Measurements from ENCODE around the gene DEFB131B.
"Not testable (repeated sequence)": the region's sequence is repeated elsewhere in the genome, so short reads cannot be mapped to it uniquely, and the experiment has no call there.

Gene DEFB131B

GRCh38 chr11:71878059-71878458 lies at the start of gene DEFB131B:
Gene DEFB131B (plus strand): TSS chr11:71878453. CDS start chr11:71878453, 0 bp downstream.
- not testable (repeated sequence) for DNase-seq (ENCODE audit: extremely low spot score, insufficient read length, low read depth); FAIRE-seq

GRCh38 chr11:71829247-71829646 lies 49.0 kb upstream of the DEFB131B start:
- DNase-seq (ENCODE audit: extremely low spot score, insufficient read length, low read depth); FAIRE-seq: not testable (repeated sequence)

GRCh38 chr11:71829686-71830085 lies 48.6 kb upstream of the DEFB131B start:
- not testable (repeated sequence) for FAIRE-seq; DNase-seq (ENCODE audit: extremely low spot score, insufficient read length, low read depth)

GRCh38 chr11:71832811-71833210 lies 45.4 kb upstream of the DEFB131B start, which contains the start of gene DEFB108B:
Gene DEFB108B (plus strand): TSS chr11:71833200. CDS start chr11:71833200, 0 bp downstream.
- DNase-seq (ENCODE audit: extremely low spot score, insufficient read length, low read depth); FAIRE-seq: not testable (repeated sequence)

- DNase-seq (ENCODE audit: extremely low spot score, insufficient read length, low read depth); FAIRE-seq: not testable (repeated sequence)
Measured at GRCh38 chr11:71842720-71843119, 35.5 kb upstream of the DEFB131B start.

- not testable (repeated sequence) for FAIRE-seq; DNase-seq (ENCODE audit: extremely low spot score, insufficient read length, low read depth)
Measured at GRCh38 chr11:71843355-71843754, 34.9 kb upstream of the DEFB131B start.

GRCh38 chr11:71843858-71844257 lies 34.4 kb upstream of the DEFB131B start:
- DNase-seq (ENCODE audit: extremely low spot score, insufficient read length, low read depth) (no peak), FAIRE-seq (no peak)

- DNase-seq (ENCODE audit: extremely low spot score, insufficient read length, low read depth); FAIRE-seq: not testable (repeated sequence)
Measured at GRCh38 chr11:71853895-71854294, 24.4 kb upstream of the DEFB131B start.

- DNase-seq (ENCODE audit: extremely low spot score, insufficient read length, low read depth); FAIRE-seq: not testable (repeated sequence)
Measured at GRCh38 chr11:71855880-71856279, 22.4 kb upstream of the DEFB131B start.

- FAIRE-seq; DNase-seq (ENCODE audit: extremely low spot score, insufficient read length, low read depth): not testable (repeated sequence)
Measured at GRCh38 chr11:71860835-71861234, 17.4 kb upstream of the DEFB131B start.

GRCh38 chr11:71863978-71864627 lies 14.2 kb upstream of the DEFB131B start:
- FAIRE-seq = peak; percentile 41
- DNase-seq (ENCODE audit: extremely low spot score, insufficient read length, low read depth) = not testable (repeated sequence)

- not testable (repeated sequence) for DNase-seq (ENCODE audit: extremely low spot score, insufficient read length, low read depth); FAIRE-seq
Measured at GRCh38 chr11:71867209-71867608, 11.0 kb upstream of the DEFB131B start.

GRCh38 chr11:71869931-71870330 lies 8.3 kb upstream of the DEFB131B start:
- FAIRE-seq; DNase-seq (ENCODE audit: extremely low spot score, insufficient read length, low read depth): not testable (repeated sequence)

- not testable (repeated sequence) for DNase-seq (ENCODE audit: extremely low spot score, insufficient read length, low read depth)
- FAIRE-seq = peak; percentile 68
Measured at GRCh38 chr11:71870661-71871060, 7.6 kb upstream of the DEFB131B start.

- not testable (repeated sequence) for FAIRE-seq; DNase-seq (ENCODE audit: extremely low spot score, insufficient read length, low read depth)
Measured at GRCh38 chr11:71876262-71876661, 2.0 kb upstream of the DEFB131B start.

- not testable (repeated sequence) for FAIRE-seq; DNase-seq (ENCODE audit: extremely low spot score, insufficient read length, low read depth)
Measured at GRCh38 chr11:71885806-71886205, 7.6 kb downstream of the DEFB131B start.

GRCh38 chr11:71888335-71889010 lies 10.2 kb downstream of the DEFB131B start:
- not testable (repeated sequence) for DNase-seq (ENCODE audit: extremely low spot score, insufficient read length, low read depth)

GRCh38 chr11:71889181-71889872 lies 11.1 kb downstream of the DEFB131B start:
- FAIRE-seq; DNase-seq (ENCODE audit: extremely low spot score, insufficient read length, low read depth): not testable (repeated sequence)

More at GRCh38 chr11:71888335-71889010, 10.2 kb downstream of the DEFB131B start:
- FAIRE-seq = not testable (repeated sequence)

GRCh38 chr11:71895961-71896360 lies 17.7 kb downstream of the DEFB131B start:
- DNase-seq (ENCODE audit: extremely low spot score, insufficient read length, low read depth) = no peak
- FAIRE-seq = no peak

- FAIRE-seq = not testable (repeated sequence)
Measured at GRCh38 chr11:71901137-71901536, 22.9 kb downstream of the DEFB131B start.

More at GRCh38 chr11:71901137-71901536, 22.9 kb downstream of the DEFB131B start:
- DNase-seq (ENCODE audit: extremely low spot score, insufficient read length, low read depth) = not testable (repeated sequence)

All from GM18507 (cell line).